Prostate gland (tissue), 2 donors: ENCODE measurements around the gene ATP6V0E2.

Experiments
- CTCF ChIP-seq, 4 experiments: fragments of 200-600 bp in 2 of 4; fragments of 450-650 bp in 2 of 4; sonication (generic) in 2 of 4; IDR thresholded peaks; 1 replicate in 3 of 4; 2 replicates in 1 of 4; pipeline ENCODE4 v1.5.1; 2016 to 2019; ENCODE audit warnings: antibody characterized with exemption in 4 of 4, mild to moderate bottlenecking in 2 of 4, moderate library complexity in 2 of 4
- POLR2A ChIP-seq: fragments of 450-650 bp; IDR thresholded peaks from one replicate; pipeline ENCODE4 v1.6.1; 2016; ENCODE audit warnings: antibody characterized with exemption, mild to moderate bottlenecking
- POLR2AphosphoS5 ChIP-seq: sonication (generic); formaldehyde crosslinking; IDR thresholded peaks from one replicate; pipeline ENCODE4 v1.6.1; 2017; ENCODE audit warnings: antibody characterized with exemption

- TF ChIP-seq CTCF (IDR thresholded peaks at IDR 0.05) (no peak), POLR2AphosphoS5 (no peak), POLR2A (no peak)
Observed at GRCh38 chr7:149871576-149871975, 2.2 kb upstream of the ATP6V0E2 start.
